NB4 (cell line): ENCODE measurements around the gene GRID1.

ENCODE experiments used
- MYC ChIP-seq: IDR thresholded peaks from 2 replicates; pipeline ENCODE4 v1.6.1; 2011; ENCODE audit warnings: low read depth, low read length
- POLR2A ChIP-seq: IDR thresholded peaks from 2 replicates; pipeline ENCODE4 v1.6.1; 2011; ENCODE audit warnings: mild to moderate bottlenecking; ENCODE audit not compliant: insufficient read length; ENCODE audit errors: extremely low read depth
- TF ChIP-seq, protein P1 (sequence below): IDR thresholded peaks from one replicate; pipeline ENCODE4 v1.5.1; 2012; ENCODE audit warnings: low read depth, low read length
- TF ChIP-seq, protein P2 (sequence below): IDR thresholded peaks from 2 replicates; pipeline ENCODE4 v1.6.1; 2011; ENCODE audit warnings: low read depth, low read length

DNA sequence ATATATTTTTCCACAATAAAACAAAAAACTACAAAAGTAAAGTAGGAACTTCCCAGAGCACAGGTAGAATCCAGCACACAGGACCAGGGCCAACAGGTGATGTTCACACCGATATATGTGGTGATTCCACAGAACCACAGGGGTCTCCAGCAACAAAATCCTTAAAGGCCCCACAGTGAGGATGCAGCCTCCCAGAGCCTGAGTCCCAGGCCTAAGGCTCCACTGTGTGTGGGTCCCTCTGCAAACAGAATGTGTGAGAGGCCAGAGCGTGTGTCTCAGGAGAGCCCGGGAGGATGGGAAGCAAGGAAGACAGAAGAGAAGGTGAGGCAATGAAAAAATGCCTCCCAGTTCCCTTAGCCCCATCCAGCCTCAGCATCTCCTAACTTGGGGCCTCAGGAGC, 173.9 kb downstream of the GRID1 start:
- TF ChIP-seq POLR2A (no peak), MYC (no peak)
- TF ChIP-seq, protein P1, sequence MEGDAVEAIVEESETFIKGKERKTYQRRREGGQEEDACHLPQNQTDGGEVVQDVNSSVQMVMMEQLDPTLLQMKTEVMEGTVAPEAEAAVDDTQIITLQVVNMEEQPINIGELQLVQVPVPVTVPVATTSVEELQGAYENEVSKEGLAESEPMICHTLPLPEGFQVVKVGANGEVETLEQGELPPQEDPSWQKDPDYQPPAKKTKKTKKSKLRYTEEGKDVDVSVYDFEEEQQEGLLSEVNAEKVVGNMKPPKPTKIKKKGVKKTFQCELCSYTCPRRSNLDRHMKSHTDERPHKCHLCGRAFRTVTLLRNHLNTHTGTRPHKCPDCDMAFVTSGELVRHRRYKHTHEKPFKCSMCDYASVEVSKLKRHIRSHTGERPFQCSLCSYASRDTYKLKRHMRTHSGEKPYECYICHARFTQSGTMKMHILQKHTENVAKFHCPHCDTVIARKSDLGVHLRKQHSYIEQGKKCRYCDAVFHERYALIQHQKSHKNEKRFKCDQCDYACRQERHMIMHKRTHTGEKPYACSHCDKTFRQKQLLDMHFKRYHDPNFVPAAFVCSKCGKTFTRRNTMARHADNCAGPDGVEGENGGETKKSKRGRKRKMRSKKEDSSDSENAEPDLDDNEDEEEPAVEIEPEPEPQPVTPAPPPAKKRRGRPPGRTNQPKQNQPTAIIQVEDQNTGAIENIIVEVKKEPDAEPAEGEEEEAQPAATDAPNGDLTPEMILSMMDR = no peak
- TF ChIP-seq, protein P2, sequence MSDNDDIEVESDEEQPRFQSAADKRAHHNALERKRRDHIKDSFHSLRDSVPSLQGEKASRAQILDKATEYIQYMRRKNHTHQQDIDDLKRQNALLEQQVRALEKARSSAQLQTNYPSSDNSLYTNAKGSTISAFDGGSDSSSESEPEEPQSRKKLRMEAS = no peak
